GM12878 (cell line): Measurements from ENCODE around the gene XDH. TPM values are rescaled to one million over a fixed set of nuclear protein-coding genes. Genes with fewer than 3 reads are reported as not detected.

Experiments used
- ATAC-seq: fragments of 200-7000 bp; cut with Tn5 transposase; 3 replicates; pipeline ENCODE4 v1.9.1; 2020; ENCODE audit warnings: mild to moderate bottlenecking, moderate library complexity
- BruUV-seq: library from RNA; stranded (reverse); fragments of 400-500 nt; replicated peaks from 2 replicates; lab custom pipeline; 2021; lab: Mats Ljungman, UMichigan
- CTCF ChIA-PET: fragments of 300-600 bp; sonication (Branson Sonifier 250); formaldehyde crosslinking; extraction: SDS; loops from one replicate; lab custom pipeline; 2021; ENCODE audit warnings: inconsistent platforms; lab: Yijun Ruan, JAX
- POLR2A ChIA-PET: fragments of 350-600 bp; formaldehyde crosslinking; extraction: SDS; loops from one replicate; lab custom pipeline; 2021; ENCODE audit warnings: inconsistent platforms; lab: Charles Lee
- RAD21 ChIA-PET: fragments of 300-600 bp; sonication (Branson Sonifier 250); formaldehyde crosslinking; loops from one replicate; lab custom pipeline; 2023; ENCODE audit warnings: antibody characterized with exemption; ENCODE audit not compliant: unreplicated experiment; lab: Charles Lee
- SMC1A ChIA-PET: fragments of 300-600 bp; sonication (Branson Sonifier 250); formaldehyde crosslinking; loops from one replicate; lab custom pipeline; 2023; ENCODE audit not compliant: unreplicated experiment, uncharacterized antibody; lab: Charles Lee
- DNase-seq: peaks from one replicate; pipeline ENCODE4 v3.0.0-alpha.2; 2011; ENCODE audit warnings: low read depth, low spot score
- FAIRE-seq: peaks from 3 replicates; lab custom pipeline; 2011; peaks lifted over from hg19 to GRCh38; lab: Jason Lieb, UNC
- H2AFZ ChIP-seq: 2 replicates; pipeline ENCODE4 v1.6.0; 2011; ENCODE audit warnings: low read depth, low read length, control low read depth; ENCODE audit not compliant: control insufficient read depth
- H3K27ac ChIP-seq: 2 replicates; pipeline ENCODE4 v1.5.1; 2011; ENCODE audit warnings: control low read depth; ENCODE audit not compliant: control insufficient read depth, insufficient read depth
- H3K27me3 ChIP-seq, 2 experiments: replicated peaks in 1 of 2; 2 replicates each; pipeline versions ENCODE4 v1.6.0 to v1.6.1; 2011; ENCODE audit warnings: low read length in 1 of 2; ENCODE audit not compliant: control insufficient read depth in 2 of 2, insufficient read depth in 2 of 2
- H3K36me3 ChIP-seq, 2 experiments: 2 replicates each; pipeline ENCODE4 v1.5.1; 2011; ENCODE audit warnings: low read length in 1 of 2; ENCODE audit not compliant: control insufficient read depth in 2 of 2, insufficient read depth in 2 of 2
- H3K4me1 ChIP-seq: 2 replicates; pipeline ENCODE4 v1.6.1; 2011; ENCODE audit warnings: mild to moderate bottlenecking, low read length, moderate library complexity, mixed read lengths; ENCODE audit not compliant: control insufficient read depth, insufficient read depth
- H3K4me2 ChIP-seq: 2 replicates; pipeline ENCODE4 v1.6.0; 2011; ENCODE audit warnings: control low read depth; ENCODE audit not compliant: control insufficient read depth, insufficient read depth
- H3K4me3 ChIP-seq: fragments of 200-600 bp; sonication (generic); 2 replicates; pipeline ENCODE4 v1.5.1; 2016
- H3K79me2 ChIP-seq: 2 replicates; pipeline ENCODE4 v1.6.0; 2011; ENCODE audit warnings: low read length; ENCODE audit not compliant: control insufficient read depth, insufficient read depth
- H3K9ac ChIP-seq: 2 replicates; pipeline ENCODE4 v1.8.0; 2011; ENCODE audit warnings: low read length, control low read depth, mixed read lengths; ENCODE audit not compliant: control insufficient read depth, insufficient read depth
- H3K9me3 ChIP-seq: replicated peaks from 3 replicates; pipeline ENCODE4 v1.5.1; 2011; ENCODE audit warnings: mild to moderate bottlenecking, low read length; ENCODE audit not compliant: control insufficient read depth, insufficient read depth
- H4K20me1 ChIP-seq: 2 replicates; pipeline ENCODE4 v1.6.0; 2011; ENCODE audit not compliant: control insufficient read depth, insufficient read depth
- RAD21 ChIP-seq: IDR thresholded peaks from 2 replicates; pipeline ENCODE4 v1.6.1; 2011; ENCODE audit warnings: mild to moderate bottlenecking, low read depth, low read length, moderate library complexity; ENCODE audit not compliant: insufficient read depth
- RB1 ChIP-seq: fragments of 450-650 bp; formaldehyde crosslinking; IDR thresholded peaks from 2 replicates; pipeline ENCODE4 v1.6.1; 2017; ENCODE audit warnings: mild to moderate bottlenecking, borderline replicate concordance
- TBL1XR1 ChIP-seq: IDR thresholded peaks from 2 replicates; pipeline ENCODE4 v1.6.1; 2012; ENCODE audit warnings: low read depth, low read length, improper control_type of control experiment
- ZSCAN29 ChIP-seq: fragments of 450-650 bp; IDR thresholded peaks from 2 replicates; pipeline ENCODE4 v1.6.1; 2017; ENCODE audit warnings: mild to moderate bottlenecking, moderate library complexity
- WGBS: methylation state at CpG from one replicate; pipeline ENCODE4 v1.1.6; 2016; ENCODE audit warnings: low lambda C conversion rate; ENCODE audit not compliant: insufficient replicate concordance, insufficient coverage; ENCODE audit errors: missing lambda C conversion rate; 5-methylcytosine and 5-hydroxymethylcytosine counted together
- in situ Hi-C: fragments of 300-500 bp; cut with MboI; formaldehyde crosslinking; loops from 9 replicates; pipeline ENCODE4 v1.14.3; 2018; ENCODE audit warnings: mixed read lengths
- intact Hi-C: fragments of 100-400 bp; cut with micrococcal nuclease; formaldehyde crosslinking; loops from one replicate; pipeline ENCODE4 v1.14.2; 2022; ENCODE audit not compliant: unreplicated experiment
- polyA plus RNA-seq, 11 experiments: library from polyadenylated mRNA; depleted of rRNA in 4 of 11; unstranded in 6 of 11; stranded (reverse) in 5 of 11; fragments of >200 nt; fragmentation: Nextera tagmentation in 4 of 11; fragmentation: Illumina TruSeq in 1 of 11; extraction: Ambion mirVana in 4 of 11; extraction: Trizol in 1 of 11; gene quantifications; 1 replicate in 1 of 11; 2 replicates in 10 of 11; pipeline versions ENCODE4 v1.2.1 to v1.2.3, GENCODE V29; 2011 to 2016; ENCODE audit warnings: inconsistent platforms in 2 of 11, missing spikeins in 2 of 11, low read depth in 1 of 11
- total RNA-seq, 4 experiments: library from RNA; depleted of rRNA in 3 of 4; stranded (reverse); fragments of >200 nt in 3 of 4; fragmentation: Illumina TruSeq in 1 of 4; extraction: Trizol in 1 of 4; gene quantifications; 2 replicates each; pipeline versions ENCODE4 v1.2.1 to v1.2.3, GENCODE V29; 2013 to 2021
- TF ChIP-seq, protein P1 (sequence below): fragments of 450-650 bp; IDR thresholded peaks from 2 replicates; pipeline ENCODE4 v1.6.1; 2017; ENCODE audit warnings: mild to moderate bottlenecking, moderate library complexity

The XDH gene
- total and polyA plus RNA-seq, 10 of the 15 experiments (the other 5 are each of a cell fraction or from before 2014, with no cell fraction given), result 0.01 TPM; not detected in 9

DNA sequence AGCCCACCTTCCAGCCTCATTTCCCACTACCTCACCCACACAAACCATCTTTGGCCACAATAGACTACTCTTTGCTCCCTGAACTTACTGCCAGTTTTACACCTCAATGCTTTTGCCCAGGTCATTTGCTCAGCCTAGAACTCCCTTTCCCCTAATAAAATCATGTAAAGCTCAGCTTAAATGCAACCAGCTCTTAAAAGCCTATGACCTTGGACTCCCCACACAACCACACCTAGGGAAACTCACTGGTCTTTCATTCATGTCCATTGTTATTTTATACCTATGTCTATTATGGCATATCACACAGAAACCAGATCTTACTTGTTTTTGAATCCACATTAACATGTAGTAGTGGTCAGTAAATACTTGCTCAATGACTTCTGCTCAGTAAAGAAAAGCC is 14.5 kb upstream of the XDH start (continued):
- TF ChIP-seq, protein P1, sequence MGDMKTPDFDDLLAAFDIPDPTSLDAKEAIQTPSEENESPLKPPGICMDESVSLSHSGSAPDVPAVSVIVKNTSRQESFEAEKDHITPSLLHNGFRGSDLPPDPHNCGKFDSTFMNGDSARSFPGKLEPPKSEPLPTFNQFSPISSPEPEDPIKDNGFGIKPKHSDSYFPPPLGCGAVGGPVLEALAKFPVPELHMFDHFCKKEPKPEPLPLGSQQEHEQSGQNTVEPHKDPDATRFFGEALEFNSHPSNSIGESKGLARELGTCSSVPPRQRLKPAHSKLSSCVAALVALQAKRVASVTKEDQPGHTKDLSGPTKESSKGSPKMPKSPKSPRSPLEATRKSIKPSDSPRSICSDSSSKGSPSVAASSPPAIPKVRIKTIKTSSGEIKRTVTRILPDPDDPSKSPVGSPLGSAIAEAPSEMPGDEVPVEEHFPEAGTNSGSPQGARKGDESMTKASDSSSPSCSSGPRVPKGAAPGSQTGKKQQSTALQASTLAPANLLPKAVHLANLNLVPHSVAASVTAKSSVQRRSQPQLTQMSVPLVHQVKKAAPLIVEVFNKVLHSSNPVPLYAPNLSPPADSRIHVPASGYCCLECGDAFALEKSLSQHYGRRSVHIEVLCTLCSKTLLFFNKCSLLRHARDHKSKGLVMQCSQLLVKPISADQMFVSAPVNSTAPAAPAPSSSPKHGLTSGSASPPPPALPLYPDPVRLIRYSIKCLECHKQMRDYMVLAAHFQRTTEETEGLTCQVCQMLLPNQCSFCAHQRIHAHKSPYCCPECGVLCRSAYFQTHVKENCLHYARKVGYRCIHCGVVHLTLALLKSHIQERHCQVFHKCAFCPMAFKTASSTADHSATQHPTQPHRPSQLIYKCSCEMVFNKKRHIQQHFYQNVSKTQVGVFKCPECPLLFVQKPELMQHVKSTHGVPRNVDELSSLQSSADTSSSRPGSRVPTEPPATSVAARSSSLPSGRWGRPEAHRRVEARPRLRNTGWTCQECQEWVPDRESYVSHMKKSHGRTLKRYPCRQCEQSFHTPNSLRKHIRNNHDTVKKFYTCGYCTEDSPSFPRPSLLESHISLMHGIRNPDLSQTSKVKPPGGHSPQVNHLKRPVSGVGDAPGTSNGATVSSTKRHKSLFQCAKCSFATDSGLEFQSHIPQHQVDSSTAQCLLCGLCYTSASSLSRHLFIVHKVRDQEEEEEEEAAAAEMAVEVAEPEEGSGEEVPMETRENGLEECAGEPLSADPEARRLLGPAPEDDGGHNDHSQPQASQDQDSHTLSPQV, result no peak

DNA sequence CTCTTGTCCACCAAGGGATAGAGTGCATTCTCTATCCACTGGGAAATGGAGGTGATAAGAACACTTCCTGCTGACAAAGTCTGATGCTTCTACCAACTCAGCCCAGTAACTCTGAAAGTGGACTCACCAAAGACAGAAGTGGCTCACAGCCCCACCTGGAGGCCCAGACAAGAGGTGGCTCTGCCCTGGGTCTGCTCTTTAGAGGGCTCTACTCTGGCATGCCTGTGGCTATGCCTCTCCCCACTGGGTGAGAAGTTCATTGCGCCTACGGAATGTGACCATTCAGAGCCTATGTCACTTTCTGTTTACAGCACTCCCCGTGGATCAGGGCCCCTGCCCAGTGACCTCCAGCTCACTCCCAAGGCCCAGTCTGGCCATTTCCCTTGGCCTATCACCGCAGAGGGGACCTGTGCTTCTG is 13.5 kb upstream of the XDH start:
- ChIA-PET SMC1A (no interaction called here), CTCF (interaction anchor here (0.6 kb wide), 1 partner anchor 1233 kb away, joined by 3 read pairs; no protein-coding TSS in a partner anchor), POLR2A (no interaction called here), RAD21 (no interaction called here)
- FAIRE-seq (no peak), DNase-seq (no peak), ATAC-seq (peak; percentile 42; the same call in 1 of the 3 replicates)
- Histone ChIP-seq H3K27ac (no peak overlapping the region), H3K36me3 (no peaks in the 10 kb centered on the region), H3K9me3 (no peaks in the 10 kb centered on the region), H3K4me2 (no peak overlapping the region), H3K79me2 (no peaks in the 10 kb centered on the region), H3K4me1 (no peaks in the 10 kb centered on the region), H3K4me3 (no peak overlapping the region), H2AFZ (no peak overlapping the region), H3K27me3 (no peaks in the 10 kb centered on the region), H3K9ac (no peak overlapping the region), H4K20me1 (no peaks in the 10 kb centered on the region)
- no TSS peak for BruUV-seq
- TF ChIP-seq ZSCAN29 (no peak), RB1 (no peak), TBL1XR1 (no peak), RAD21 (no peak)
- intact Hi-C loops, result no loop called here
- 44% methylated on average over 4 of the region's 4 CpGs for WGBS
- in situ Hi-C loops, result no loop called here
